Heart right ventricle (tissue), 16 donors: ENCODE measurements around the gene COPE. TPM values are rescaled to one million over a fixed set of nuclear protein-coding genes. Genes with fewer than 3 reads are reported as not detected.

Experiments
- ATAC-seq, 8 donors: fragments of 200-7000 bp; cut with Tn5 transposase; one replicate each; pipeline ENCODE4 v1.9.1; 2020; ENCODE audit warnings: mild to moderate bottlenecking in 8 of 8, moderate library complexity in 8 of 8, moderate number of reproducible peaks in 1 of 8
- DNase-seq, 2 donors: peaks; one replicate each; pipeline ENCODE4 v3.0.0-alpha.2; 2020
- H3K27ac ChIP-seq, 10 donors: fragments of 200-600 bp; sonication (generic) in 2 of 10; one replicate each; pipeline versions ENCODE4 v1.5.0 to v1.8.0; 2020 to 2022; ENCODE audit warnings: mild to moderate bottlenecking in 3 of 10
- H3K27me3 ChIP-seq, 7 donors: fragments of 200-600 bp; one replicate each; pipeline ENCODE4 v1.8.0; 2021 to 2022; ENCODE audit warnings: mild to moderate bottlenecking in 2 of 7
- H3K36me3 ChIP-seq, 9 donors: fragments of 200-600 bp; sonication (generic) in 1 of 9; one replicate each; pipeline versions ENCODE4 v1.5.0 to v1.8.0; 2020 to 2022; ENCODE audit warnings: mild to moderate bottlenecking in 2 of 9
- H3K4me1 ChIP-seq, 9 donors: fragments of 200-600 bp; sonication (generic) in 1 of 9; one replicate each; pipeline versions ENCODE4 v1.5.0 to v1.8.0; 2020 to 2022; ENCODE audit warnings: mild to moderate bottlenecking in 4 of 9
- H3K4me3 ChIP-seq, 10 donors: fragments of 200-600 bp; sonication (generic) in 2 of 10; one replicate each; pipeline versions ENCODE4 v1.5.0 to v1.8.0; 2020 to 2022; ENCODE audit warnings: mild to moderate bottlenecking in 7 of 10, moderate library complexity in 2 of 10
- H3K9me3 ChIP-seq, 11 donors: fragments of 200-600 bp in 10 of 11; sonication (generic) in 2 of 11; one replicate each; pipeline versions ENCODE4 v1.5.0 to v1.8.0; 2013 to 2022; ENCODE audit warnings: mild to moderate bottlenecking in 2 of 11, control low read depth in 1 of 11, moderate library complexity in 1 of 11
- CTCF ChIP-seq, 9 donors: fragments of 200-600 bp; sonication (generic) in 2 of 9; IDR thresholded peaks; one replicate each; pipeline versions ENCODE4 v1.5.0 to v1.8.0; 2021 to 2022; ENCODE audit warnings: antibody characterized with exemption in 9 of 9, mild to moderate bottlenecking in 5 of 9, moderate library complexity in 1 of 9
- WGBS, 2 donors: extraction: QIAGEN DNeasy Blood & Tissue Kit; methylation state at CpG; one replicate each; pipeline ENCODE4 v1.1.7; 2013; ENCODE audit warnings: inconsistent platforms in 1 of 2; 5-methylcytosine and 5-hydroxymethylcytosine counted together
- intact Hi-C, 10 donors: fragments of 100-400 bp; cut with DNase I; formaldehyde crosslinking; loops; one replicate each; pipeline versions ENCODE4 v1.11.1 to v1.14.2; 2022
- polyA plus RNA-seq, 2 donors: library from polyadenylated mRNA; stranded (reverse); fragments of 200-250 nt; gene quantifications; one replicate each; pipeline ENCODE4 v1.2.3, GENCODE V29; 2013
- total RNA-seq, 10 donors: library from RNA; stranded (reverse); fragmentation: NEBNext Ultra II Directional in 3 of 10; extraction: Animal tissue kit (Norgen Biotek cat#: 25700) in 3 of 10; gene quantifications; one replicate each; pipeline versions ENCODE4 v1.2.1 to v1.2.4, GENCODE V29; 2021 to 2023
- donor health status: Arrhythmogenic right ventricular cardiomyopathy.
- donor health status: ischemic (EF 13 %, LVEDD 7.1; RV severe dilation, severe dysfunction).
- donor health status: healthy with polysubstance abuse.
- donor health status: DM: no; HTN: yes; CAD: no.
- donor health status: DM: no; HTN: no; CAD: no.
- donor health status: ischemic (EF 25% LVEDD 6.9; RV normal size, moderate dysfunction).
- donor health status: ischemic (EF 25% LVEDD 5.7; RV mildly dilated, moderate dysfunction).
- donor health status: healthy.
- donor health status: DM: yes; HTN: yes; CAD: no.
- donor health status: Ischemic cardiomyopathy.
- donor health status: ischemic (EF 35%, LVEDD 5.7; RV mildly dilated, moderate dysfunction).
- donor health status: nonischemic (EF 11% LVEDD 7.7; RV severe dilation, severe dysfunction).
- donor health status: DM: yes; HTN: yes; CAD: no.
- donor health status: PGD.
- donor health status: ischemic (EF 29% LVEDD 5.4; RV normal size, mild dysfunction).
- donor health status: nonischemic (EF 23%, LVEDD 6.1; RV moderate dilation, normal function).

Gene COPE
- total and polyA plus RNA-seq, 12 donors = 102 to 302 (median 118) TPM

DNA sequence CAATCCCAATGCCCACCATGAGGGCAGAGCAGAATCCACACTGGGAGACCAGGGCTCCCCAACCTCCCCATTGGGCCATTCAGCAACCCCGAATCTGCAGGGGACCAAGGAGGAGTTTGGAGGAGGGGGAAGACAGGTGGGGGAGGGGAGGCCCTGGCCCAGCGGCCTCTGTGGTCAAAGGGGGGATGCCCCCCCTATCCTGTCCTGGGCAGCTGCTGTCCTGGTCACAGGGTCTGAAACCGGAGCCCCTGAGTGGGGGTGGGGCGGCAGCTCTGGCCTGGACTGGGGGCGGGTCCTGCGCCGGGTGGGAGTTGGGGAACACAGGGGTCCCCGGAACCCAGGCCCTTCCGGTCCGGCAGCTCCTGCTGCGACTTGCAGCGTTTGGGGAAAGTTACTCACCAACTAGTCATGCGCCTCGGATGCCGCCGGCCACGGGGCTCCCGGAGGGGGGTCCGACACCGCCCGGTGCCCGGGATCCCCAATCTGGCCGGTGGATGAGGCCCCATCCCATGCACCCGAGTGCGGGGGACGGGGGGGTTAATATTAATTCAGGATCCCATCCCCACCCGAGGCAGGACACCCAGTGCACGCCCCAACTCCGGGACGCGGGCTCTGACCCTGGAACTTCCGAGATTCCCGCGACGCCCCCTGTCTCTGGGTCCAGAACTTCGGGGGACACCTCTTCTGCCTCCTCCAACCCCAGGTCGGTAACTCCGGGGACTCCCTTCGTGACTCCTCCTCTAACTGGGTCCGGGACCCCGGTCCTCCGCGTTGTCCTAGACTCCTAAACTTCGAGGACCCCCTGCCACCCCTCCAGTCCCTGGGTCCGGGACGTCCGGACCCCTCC lies 21.0 kb upstream of the COPE start:
- Histone ChIP-seq H3K4me1 (peaks cover 7 to 20% (median 12%) of the 10 kb centered on the region in 9 donors), H3K27ac (peak overlapping the region in 7 of 10 donors; percentile 8 to 87 (median 72)), H3K9me3 (no peaks in the 10 kb centered on the region), H3K4me3 (peak overlapping the region; percentile 58 to 96 (median 73)), H3K36me3 (peaks cover 0 to 38% (median 0%) of the 10 kb centered on the region in 9 donors), H3K27me3 (no peaks in the 10 kb centered on the region)
- intact Hi-C loops = loop anchor here in 2 of 10 donors (1.0 to 5.0 kb wide), 2 partner anchors 21 to 47 kb away; partner anchors contain the start of genes COPE (in 1 of the 2) and DDX49 (in 1 of the 2)
- DNase-seq (peak; percentile 39 to 62), ATAC-seq (peak; percentile 34 to 73 (median 58))
- peak in 1 of 9 donors; percentile 10 for TF ChIP-seq CTCF (IDR thresholded peaks at IDR 0.05)
- WGBS, 2 donors = 0 to 2% methylated on average over 46 to 47 of the region's 47 CpGs

DNA sequence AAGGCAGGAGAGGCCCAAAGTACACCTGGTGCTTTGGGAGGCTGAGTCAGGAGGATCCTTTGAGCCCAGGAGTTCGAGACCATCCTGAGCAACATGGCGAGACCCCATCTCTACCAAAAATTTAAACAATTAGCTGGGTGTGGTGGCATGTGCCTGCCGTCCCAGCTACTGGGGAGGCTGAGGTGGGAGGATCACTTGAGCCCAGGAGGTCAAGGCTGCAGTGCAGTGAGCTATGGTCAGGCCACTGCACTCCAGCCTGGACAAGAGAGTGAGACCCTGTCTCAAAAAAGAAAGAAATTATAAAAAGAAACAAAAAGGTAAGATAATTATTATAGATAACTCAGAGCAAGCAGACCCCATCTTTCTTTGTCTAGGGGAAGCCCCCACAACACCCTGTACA lies 20.0 kb upstream of the COPE start:
- intact Hi-C loops = no loop called here
- no peak for TF ChIP-seq CTCF (IDR thresholded peaks at IDR 0.05)
- no peak for ATAC-seq
- WGBS, 2 donors = 92 to 94% methylated on average over 3 of the region's 3 CpGs
- peak overlapping the region in 1 of 10 donors; percentile 80 for H3K4me3 ChIP-seq
- peaks cover 7 to 20% (median 12%) of the 10 kb centered on the region in 9 donors for H3K4me1 ChIP-seq
- no peak overlapping the region for H3K27ac ChIP-seq
- no peak for DNase-seq
- H3K27me3 ChIP-seq = no peaks in the 10 kb centered on the region
- peaks cover 0 to 47% (median under 1%) of the 10 kb centered on the region in 9 donors for H3K36me3 ChIP-seq
- H3K9me3 ChIP-seq = no peaks in the 10 kb centered on the region

- no peak overlapping the region for H3K27ac ChIP-seq
- no peak for ATAC-seq
- 91 to 94% methylated on average over 13 of the region's 13 CpGs for WGBS, 2 donors
- H3K4me3 ChIP-seq = no peak overlapping the region
- TF ChIP-seq CTCF (IDR thresholded peaks at IDR 0.05) = no peak
- intact Hi-C loops = no loop called here
- peaks cover 0 to 7% (median 0%) of the 10 kb centered on the region in 9 donors for H3K4me1 ChIP-seq
- no peak for DNase-seq
- H3K27me3 ChIP-seq = no peaks in the 10 kb centered on the region
- H3K36me3 ChIP-seq = peaks cover 0 to 90% (median 10%) of the 10 kb centered on the region in 9 donors
- no peaks in the 10 kb centered on the region for H3K9me3 ChIP-seq
Observed at GRCh38 chr19:18933297-18933696, 14.1 kb upstream of the COPE start.

- Histone ChIP-seq H3K36me3 (peaks cover 0 to 90% (median 10%) of the 10 kb centered on the region in 9 donors), H3K4me1 (peaks cover 0 to 7% (median 0%) of the 10 kb centered on the region in 9 donors), H3K27me3 (no peaks in the 10 kb centered on the region), H3K27ac (no peak overlapping the region), H3K4me3 (peak overlapping the region in 1 of 10 donors; percentile 36), H3K9me3 (no peaks in the 10 kb centered on the region)
- peak; percentile 75 to 87 (median 82) for ATAC-seq
- 31 to 50% methylated on average over 37 of the region's 37 CpGs for WGBS, 2 donors
- no peak for TF ChIP-seq CTCF (IDR thresholded peaks at IDR 0.05)
- intact Hi-C loops = no loop called here
- DNase-seq = peak; percentile 69 to 84
Observed at GRCh38 chr19:18932216-18932841, 13.1 kb upstream of the COPE start.
